ENCODE measurements around the gene SNTB2. TPM values are rescaled to one million over a fixed set of nuclear protein-coding genes. Genes with fewer than 3 reads are reported as not detected.
A peak's percentile ranks its signal among the peaks of the same experiment; 100 is the strongest.

The SNTB2 gene
- total RNA-seq, 4 donors from 2014 or later = 14.2 to 31.4 (median 24.1) TPM

GRCh38 chr16:69338557-69339288 is 151.8 kb downstream of the SNTB2 start:
- Histone ChIP-seq H3K4me1 (peaks cover 17 to 28% (median 21%) of the 10 kb centered on the region in 4 donors), H3K27me3 (no peaks in the 10 kb centered on the region), H3K9me3 (no peaks in the 10 kb centered on the region), H3K27ac (peak overlapping the region; percentile 89 to 95 (median 92)), H3K36me3 (peaks cover 0 to 28% (median 12%) of the 10 kb centered on the region in 4 donors), H3K4me3 (peak overlapping the region; percentile 67 to 91 (median 86))
- no peak for DNase-seq
- TF ChIP-seq CTCF (IDR thresholded peaks at IDR 0.05) = no peak
- TF ChIP-seq POLR2A (IDR thresholded peaks at IDR 0.05) = no peak
- TF ChIP-seq EP300 (IDR thresholded peaks at IDR 0.05; ENCODE audit: low read depth) = no peak
- TF ChIP-seq POLR2AphosphoS5 (IDR thresholded peaks at IDR 0.05) = no peak
- WGBS, 2 donors (ENCODE audit: low coverage in 1 of 2) = 15 to 22% methylated on average over 26 to 46 of the region's 46 CpGs
- in situ Hi-C loops (cut with MboI; ENCODE audit: low pct_ligation_motif_present in 1 of 4, low pct_unique_long_range_greater_than_20kb in 1 of 4, low sequenced_read_pairs in 3 of 4) = no loop called here
- intact Hi-C loops (cut with DNase I; ENCODE audit: low total_unique reads) = no loop called here

- H3K4me1 ChIP-seq = peaks cover 17 to 28% (median 21%) of the 10 kb centered on the region in 4 donors
- in situ Hi-C loops (cut with MboI; ENCODE audit: low pct_ligation_motif_present in 1 of 4, low pct_unique_long_range_greater_than_20kb in 1 of 4, low sequenced_read_pairs in 3 of 4) (no loop called here), intact Hi-C loops (cut with DNase I; ENCODE audit: low total_unique reads) (no loop called here)
- no peaks in the 10 kb centered on the region for H3K27me3 ChIP-seq
- H3K4me3 ChIP-seq = peak within 1 kb of the TSS; percentile 67 to 91 (median 86)
- H3K9me3 ChIP-seq = no peaks in the 10 kb centered on the region
- TF ChIP-seq CTCF (IDR thresholded peaks at IDR 0.05) = peak; percentile 78 to 98 (median 92)
- no peak for TF ChIP-seq EP300 (IDR thresholded peaks at IDR 0.05; ENCODE audit: low read depth)
- TF ChIP-seq POLR2A (IDR thresholded peaks at IDR 0.05) = peak; percentile 69
- peak; percentile 72 to 86 (median 80) for TF ChIP-seq POLR2AphosphoS5 (IDR thresholded peaks at IDR 0.05)
- WGBS, 2 donors (ENCODE audit: low coverage in 1 of 2) = 0% methylated on average over 21 to 73 of the region's 77 CpGs
- H3K36me3 ChIP-seq = peaks cover 0 to 20% (median 9%) of the 10 kb centered on the region in 4 donors
- DNase-seq = peak; percentile 96
- H3K27ac ChIP-seq = peak within 1 kb of the TSS; percentile 89 to 95 (median 92)
These were observed 152.5 kb downstream of the SNTB2 start, which contains the start of the genes COG8 and NIP7 for GRCh38 chr16:69339289-69340094. COG8 (minus strand) TSS chr16:69339564; CDS start chr16:69339552, 12 bp downstream. NIP7 (plus strand) TSS chr16:69339772; CDS start chr16:69339830, 58 bp downstream.

GRCh38 chr16:69340095-69340644 is 153.2 kb downstream of the SNTB2 start:
- no peaks in the 10 kb centered on the region for H3K27me3 ChIP-seq
- no peak for DNase-seq
- peaks cover 17 to 28% (median 21%) of the 10 kb centered on the region in 4 donors for H3K4me1 ChIP-seq
- no peak for TF ChIP-seq POLR2A (IDR thresholded peaks at IDR 0.05)
- no peak for TF ChIP-seq CTCF (IDR thresholded peaks at IDR 0.05)
- TF ChIP-seq EP300 (IDR thresholded peaks at IDR 0.05; ENCODE audit: low read depth) = no peak
- TF ChIP-seq POLR2AphosphoS5 (IDR thresholded peaks at IDR 0.05) = no peak
- H3K9me3 ChIP-seq = no peaks in the 10 kb centered on the region
- intact Hi-C loops (cut with DNase I; ENCODE audit: low total_unique reads) (no loop called here), in situ Hi-C loops (cut with MboI; ENCODE audit: low pct_ligation_motif_present in 1 of 4, low pct_unique_long_range_greater_than_20kb in 1 of 4, low sequenced_read_pairs in 3 of 4) (no loop called here)
- H3K27ac ChIP-seq = peak overlapping the region; percentile 89 to 95 (median 92)
- WGBS, 2 donors (ENCODE audit: low coverage in 1 of 2) = 6 to 13% methylated on average over 5 to 16 of the region's 16 CpGs
- H3K36me3 ChIP-seq = peaks cover 0 to 13% (median 5%) of the 10 kb centered on the region in 4 donors
- H3K4me3 ChIP-seq = peak overlapping the region; percentile 63 to 91 (median 75)
